K562 (cell line): ENCODE results near the gene XPNPEP1. TPM values are rescaled to one million over a fixed set of nuclear protein-coding genes. Genes with fewer than 3 reads are reported as not detected.

Experiments
- ATAC-seq: fragments of 200-7000 bp; cut with Tn5 transposase; 3 replicates; pipeline ENCODE4 v1.9.1; 2020; ENCODE audit warnings: moderate library complexity
- BruUV-seq: library from RNA; stranded (reverse); fragments of 400-500 nt; replicated peaks from 2 replicates; lab custom pipeline; 2021; lab: Mats Ljungman, UMichigan
- CTCF ChIA-PET: fragments of 300-600 bp; formaldehyde crosslinking; extraction: SDS; loops from one replicate; lab custom pipeline; 2021; ENCODE audit warnings: low intra/inter-chr PET ratio; lab: Yijun Ruan, JAX
- POLR2A ChIA-PET: fragments of 300-600, 350-650 bp; sonication (Branson Sonifier 250); formaldehyde crosslinking; extraction: SDS; loops from one replicate; lab custom pipeline; 2021; ENCODE audit warnings: antibody characterized with exemption, inconsistent platforms; lab: Yijun Ruan, JAX
- DNase-seq, 4 experiments: peaks; one replicate each; pipeline versions ENCODE4 v3.0.0 to v3.0.0-alpha.2; 2011 to 2018; ENCODE audit warnings: low spot score in 3 of 4, mixed read lengths in 3 of 4; ENCODE audit errors: extremely low read depth in 1 of 4
- FAIRE-seq: peaks from 2 replicates; lab custom pipeline; 2011; peaks lifted over from hg19 to GRCh38; lab: Jason Lieb, UNC
- H2AFZ ChIP-seq: 2 replicates; pipeline ENCODE4 v1.6.0; 2011; ENCODE audit warnings: low read depth, low read length, control low read depth, inconsistent platforms
- H3K27ac ChIP-seq: fragments of 200-600 bp; 3 replicates; pipeline ENCODE4 v1.8.0; 2011; ENCODE audit warnings: low read depth, mild to moderate bottlenecking, control low read depth, inconsistent platforms, low read length, moderate library complexity, mixed read lengths; ENCODE audit errors: extremely low read depth
- H3K27me3 ChIP-seq, 2 experiments: fragments of 300-600 bp in 1 of 2; 2 replicates in 1 of 2; 3 replicates in 1 of 2; pipeline versions ENCODE4 v1.6.0 to v1.8.0; 2011; ENCODE audit warnings: inconsistent platforms in 2 of 2, low read length in 2 of 2, mild to moderate bottlenecking in 1 of 2, mixed read lengths in 1 of 2, moderate library complexity in 1 of 2; ENCODE audit not compliant: control insufficient read depth in 2 of 2, insufficient read depth in 2 of 2
- H3K36me3 ChIP-seq: fragments of 300-600 bp; 3 replicates; pipeline ENCODE4 v1.8.0; 2011; ENCODE audit warnings: mild to moderate bottlenecking, low read length, inconsistent platforms; ENCODE audit not compliant: control insufficient read depth, insufficient read depth
- H3K4me1 ChIP-seq, 2 experiments: fragments of 200-600 bp in 1 of 2; replicated peaks in 1 of 2; 2 replicates in 1 of 2; 3 replicates in 1 of 2; pipeline versions ENCODE4 v1.5.1 to v1.8.0; 2011; ENCODE audit warnings: inconsistent platforms in 2 of 2, low read length in 2 of 2, mild to moderate bottlenecking in 1 of 2, mixed read lengths in 1 of 2, moderate library complexity in 1 of 2; ENCODE audit not compliant: control insufficient read depth in 2 of 2, insufficient read depth in 2 of 2
- H3K4me2 ChIP-seq: 2 replicates; pipeline ENCODE4 v1.6.1; 2011; ENCODE audit warnings: low read length, control low read depth, inconsistent platforms, mixed read lengths; ENCODE audit not compliant: insufficient read depth
- H3K4me3 ChIP-seq: fragments of 200-600 bp; sonication (generic), shearing (Covaris generic); 2 replicates; pipeline ENCODE4 v1.5.1; 2016; ENCODE audit warnings: control low read depth, inconsistent platforms
- H3K79me2 ChIP-seq: fragments of 200-600 bp; 3 replicates; pipeline ENCODE4 v1.8.0; 2011; ENCODE audit warnings: low read length, inconsistent platforms; ENCODE audit not compliant: control insufficient read depth, insufficient read depth
- H3K9ac ChIP-seq, 2 experiments: 2 replicates each; pipeline versions ENCODE4 v1.6.0 to v1.6.1; 2011; ENCODE audit warnings: low read depth in 2 of 2, low read length in 2 of 2, control low read depth in 1 of 2, inconsistent platforms in 1 of 2, mild to moderate bottlenecking in 1 of 2, mixed read lengths in 1 of 2; ENCODE audit not compliant: insufficient read depth in 1 of 2
- H3K9me1 ChIP-seq: one replicate; pipeline ENCODE4 v1.6.0; 2011; ENCODE audit warnings: inconsistent platforms, mild to moderate bottlenecking, low read length, moderate library complexity; ENCODE audit not compliant: control insufficient read depth, insufficient read depth
- H3K9me3 ChIP-seq: replicated peaks from 2 replicates; pipeline ENCODE4 v1.5.1; 2011; ENCODE audit warnings: low read depth, low read length, inconsistent platforms; ENCODE audit not compliant: control insufficient read depth, insufficient read depth
- H4K20me1 ChIP-seq: replicated peaks from 2 replicates; pipeline ENCODE4 v1.6.1; 2011; ENCODE audit warnings: low read length, inconsistent platforms, mixed read lengths; ENCODE audit not compliant: control insufficient read depth, insufficient read depth
- BHLHE40 ChIP-seq: IDR thresholded peaks from 2 replicates; pipeline ENCODE4 v1.6.1; 2011; ENCODE audit warnings: low read length, improper control_type of control experiment
- MTA3 ChIP-seq: fragments of 450-650 bp; formaldehyde crosslinking; IDR thresholded peaks from 2 replicates; pipeline ENCODE4 v1.6.1; 2017; ENCODE audit warnings: mild to moderate bottlenecking, borderline replicate concordance
- NFXL1 ChIP-seq: fragments of 450-650 bp; formaldehyde crosslinking; IDR thresholded peaks from 2 replicates; pipeline ENCODE4 v1.4.0; 2021; ENCODE audit warnings: mild to moderate bottlenecking
- PHF21A ChIP-seq: fragments of 450-650 bp; IDR thresholded peaks from 2 replicates; pipeline ENCODE4 v1.6.1; 2017; ENCODE audit warnings: low read depth, borderline replicate concordance
- SMC3 ChIP-seq: conservative IDR thresholded peaks from 2 replicates; pipeline ENCODE4 v1.6.1; 2011; ENCODE audit warnings: low read depth, low read length, improper control_type of control experiment; ENCODE audit not compliant: insufficient read depth
- WGBS: fragments of 100-300 bp; shearing (Covaris generic); methylation state at CpG from one replicate; pipeline ENCODE4 v1.1.6; 2016; ENCODE audit warnings: low coverage, mixed read lengths; ENCODE audit not compliant: insufficient coverage; ENCODE audit errors: missing lambda C conversion rate; 5-methylcytosine and 5-hydroxymethylcytosine counted together
- in situ Hi-C: fragments of 300-500 bp; cut with MboI; formaldehyde crosslinking; loops from 4 replicates; pipeline ENCODE4 v1.15.0; 2018; ENCODE audit warnings: inconsistent platforms, mixed read lengths
- intact Hi-C: fragments of 100-400 bp; cut with micrococcal nuclease; formaldehyde crosslinking; loops from 2 replicates; pipeline ENCODE4 v1.14.2; 2022
- polyA plus RNA-seq, 8 experiments: library from polyadenylated mRNA; depleted of rRNA in 4 of 8; stranded (reverse) in 5 of 8; unstranded in 3 of 8; fragments of >200 nt; fragmentation: Nextera tagmentation in 2 of 8; fragmentation: Illumina TruSeq in 1 of 8; extraction: Ambion mirVana in 2 of 8; extraction: Trizol in 1 of 8; gene quantifications; 2 replicates each; pipeline versions ENCODE4 v1.2.1 to v1.2.3, GENCODE V29; 2011 to 2014; ENCODE audit warnings: inconsistent platforms in 1 of 8, missing spikeins in 1 of 8
- total RNA-seq, 7 experiments: library from RNA; depleted of rRNA in 6 of 7; stranded (reverse); fragments of >200 nt in 6 of 7; fragmentation: Illumina TruSeq in 2 of 7; extraction: Trizol in 2 of 7; gene quantifications; 2 replicates each; pipeline versions ENCODE4 v1.2.1 to v1.2.3, GENCODE V29; 2011 to 2021; ENCODE audit warnings: low replicate concordance in 1 of 7
- TF ChIP-seq, protein P1 (sequence below), 3 experiments: IDR thresholded peaks in 2 of 3; conservative IDR thresholded peaks in 1 of 3; 2 replicates each; pipeline ENCODE4 v1.5.1; 2011 to 2012; ENCODE audit warnings: low read length in 3 of 3, mild to moderate bottlenecking in 3 of 3, control low read depth in 2 of 3, improper control_type of control experiment in 1 of 3, inconsistent platforms in 1 of 3, low read depth in 1 of 3, mixed read lengths in 1 of 3, moderate library complexity in 1 of 3; ENCODE audit not compliant: insufficient read depth in 2 of 3

XPNPEP1 gene
- total and polyA plus RNA-seq, 9 of the 15 experiments (the other 6 are each of a cell fraction or from before 2014, with no cell fraction given): 24.2 to 93.5 (median 40.1) TPM

DNA sequence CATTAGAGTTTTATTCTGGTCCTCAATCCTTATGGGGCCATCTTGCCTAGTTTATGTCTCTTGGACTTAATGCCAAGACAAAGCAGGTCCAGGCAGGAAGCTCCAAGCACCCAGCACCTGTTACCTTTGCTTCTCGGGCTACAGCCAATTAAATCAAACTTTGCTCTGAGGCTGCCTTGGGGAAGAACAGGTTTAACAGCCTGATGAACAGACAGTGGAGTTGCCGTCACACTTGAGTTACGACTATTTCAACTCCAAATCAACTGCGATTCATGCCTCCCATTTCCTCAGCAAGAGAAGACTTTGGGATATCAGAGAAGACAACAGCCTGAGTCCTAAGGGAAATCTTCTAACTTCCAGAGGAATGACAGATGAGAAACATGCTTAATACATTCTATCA lies 62.2 kb downstream of the XPNPEP1 start:
- ATAC-seq (no peak), DNase-seq (no peak), FAIRE-seq (no peak)
- H3K4me3 ChIP-seq: no peak overlapping the region
- H3K9ac ChIP-seq: no peak overlapping the region
- intact Hi-C loops (no loop called here), in situ Hi-C loops (loop anchor here (25.0 kb wide), 1 partner anchor 1451 kb away; no protein-coding TSS in a partner anchor)
- CTCF ChIA-PET: no interaction called here
- POLR2A ChIA-PET: no interaction called here
- no peak overlapping the region for H3K27ac ChIP-seq
- BruUV-seq: no TSS peak
- no peaks in the 10 kb centered on the region for H3K9me1 ChIP-seq
- H3K4me2 ChIP-seq: no peak overlapping the region
- WGBS: 19% methylated on average over 4 of the region's 4 CpGs
- no peaks in the 10 kb centered on the region for H3K79me2 ChIP-seq
- H2AFZ ChIP-seq: no peak overlapping the region
- no peaks in the 10 kb centered on the region for H3K9me3 ChIP-seq
- H3K4me1 ChIP-seq: no peaks in the 10 kb centered on the region
- no peaks in the 10 kb centered on the region for H4K20me1 ChIP-seq
- no peaks in the 10 kb centered on the region; a peak in 1 of 5 replicates for H3K27me3 ChIP-seq
- H3K36me3 ChIP-seq: 0 out of 3 replicates have a peak, but pooled peaks cover 4% of the 10 kb centered on the region
- TF ChIP-seq BHLHE40: no peak
- TF ChIP-seq NFXL1 (CRISPR knock-in tag): no peak
- no peak for TF ChIP-seq PHF21A
- TF ChIP-seq MTA3: no peak
- TF ChIP-seq SMC3: no peak
- TF ChIP-seq, protein P1, sequence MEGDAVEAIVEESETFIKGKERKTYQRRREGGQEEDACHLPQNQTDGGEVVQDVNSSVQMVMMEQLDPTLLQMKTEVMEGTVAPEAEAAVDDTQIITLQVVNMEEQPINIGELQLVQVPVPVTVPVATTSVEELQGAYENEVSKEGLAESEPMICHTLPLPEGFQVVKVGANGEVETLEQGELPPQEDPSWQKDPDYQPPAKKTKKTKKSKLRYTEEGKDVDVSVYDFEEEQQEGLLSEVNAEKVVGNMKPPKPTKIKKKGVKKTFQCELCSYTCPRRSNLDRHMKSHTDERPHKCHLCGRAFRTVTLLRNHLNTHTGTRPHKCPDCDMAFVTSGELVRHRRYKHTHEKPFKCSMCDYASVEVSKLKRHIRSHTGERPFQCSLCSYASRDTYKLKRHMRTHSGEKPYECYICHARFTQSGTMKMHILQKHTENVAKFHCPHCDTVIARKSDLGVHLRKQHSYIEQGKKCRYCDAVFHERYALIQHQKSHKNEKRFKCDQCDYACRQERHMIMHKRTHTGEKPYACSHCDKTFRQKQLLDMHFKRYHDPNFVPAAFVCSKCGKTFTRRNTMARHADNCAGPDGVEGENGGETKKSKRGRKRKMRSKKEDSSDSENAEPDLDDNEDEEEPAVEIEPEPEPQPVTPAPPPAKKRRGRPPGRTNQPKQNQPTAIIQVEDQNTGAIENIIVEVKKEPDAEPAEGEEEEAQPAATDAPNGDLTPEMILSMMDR (IDR thresholded peaks at IDR 0.05 in 2 of 3, conservative IDR thresholded peaks at IDR 0.05 in 1 of 3; ENCODE audit: insufficient read depth in 2 of 3, low read depth in 1 of 3, low read length in 3 of 3): no peak
